GM12892 (cell line): Measurements from ENCODE around the gene WNT2.

Source experiments
- POLR2A ChIP-seq: IDR thresholded peaks from 2 replicates; pipeline ENCODE4 v1.6.1; 2011; ENCODE audit warnings: low read depth, low read length, control low read depth
- POLR2AphosphoS5 ChIP-seq: IDR thresholded peaks from 2 replicates; pipeline ENCODE4 v1.6.1; 2011; ENCODE audit warnings: low read depth, low read length, control low read depth

- TF ChIP-seq POLR2AphosphoS5 = no peak
- no peak for TF ChIP-seq POLR2A
Measured at GRCh38 chr7:117279931-117280557, 42.8 kb downstream of the WNT2 start.
